Activated CD8-positive, alpha-beta memory T cell treated with anti-CD3 and anti-CD28 coated beads, Interleukin-2, amount 50 U/mL, for 1 hour (primary cell): Measurements from ENCODE around the gene HDAC4.
A peak's percentile ranks its signal among the peaks of the same experiment; 100 is the strongest.
"Not testable (repeated sequence)": the region's sequence is repeated elsewhere in the genome, so short reads cannot be mapped to it uniquely, and the experiment has no call there.

Source experiments
- DNase-seq: peaks from one replicate; pipeline ENCODE4 v3.0.0-alpha.2; 2020; ENCODE audit errors: extremely low read depth

HDAC4 gene

DNA sequence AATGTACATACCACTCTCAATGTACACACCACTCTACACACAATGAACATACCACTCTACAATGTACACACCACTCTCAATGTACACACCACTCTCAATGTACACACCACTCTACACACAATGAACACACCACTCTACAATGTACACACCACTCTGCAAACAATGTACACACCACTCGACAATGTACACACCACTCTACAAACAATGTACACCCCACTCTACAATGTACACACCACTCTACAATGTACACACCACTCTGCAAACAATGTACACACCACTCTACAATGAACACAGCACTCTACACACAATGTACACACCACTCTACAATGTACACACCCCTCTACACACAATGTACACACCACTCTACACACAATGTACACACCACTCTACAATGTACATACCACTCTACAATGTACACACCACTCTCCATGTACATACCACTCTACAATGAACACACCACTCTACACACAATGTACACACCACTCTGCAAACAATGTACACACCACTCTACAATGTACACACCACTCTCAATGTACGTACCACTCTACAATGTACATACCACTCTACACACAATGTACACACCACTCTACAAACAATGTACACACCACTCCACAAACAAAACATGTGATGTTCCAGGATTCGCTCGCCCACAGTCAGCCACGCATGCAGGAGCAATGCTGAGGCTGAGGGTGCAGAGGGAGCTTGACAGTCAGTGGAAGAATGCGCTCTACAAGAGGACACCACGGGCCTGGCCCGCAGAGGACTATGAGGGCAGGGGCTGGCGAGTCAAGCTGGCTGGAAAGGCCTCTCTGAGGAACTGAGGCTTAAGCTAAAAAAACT lies 118.2 kb downstream of the HDAC4 start:
- no peak for DNase-seq

DNA sequence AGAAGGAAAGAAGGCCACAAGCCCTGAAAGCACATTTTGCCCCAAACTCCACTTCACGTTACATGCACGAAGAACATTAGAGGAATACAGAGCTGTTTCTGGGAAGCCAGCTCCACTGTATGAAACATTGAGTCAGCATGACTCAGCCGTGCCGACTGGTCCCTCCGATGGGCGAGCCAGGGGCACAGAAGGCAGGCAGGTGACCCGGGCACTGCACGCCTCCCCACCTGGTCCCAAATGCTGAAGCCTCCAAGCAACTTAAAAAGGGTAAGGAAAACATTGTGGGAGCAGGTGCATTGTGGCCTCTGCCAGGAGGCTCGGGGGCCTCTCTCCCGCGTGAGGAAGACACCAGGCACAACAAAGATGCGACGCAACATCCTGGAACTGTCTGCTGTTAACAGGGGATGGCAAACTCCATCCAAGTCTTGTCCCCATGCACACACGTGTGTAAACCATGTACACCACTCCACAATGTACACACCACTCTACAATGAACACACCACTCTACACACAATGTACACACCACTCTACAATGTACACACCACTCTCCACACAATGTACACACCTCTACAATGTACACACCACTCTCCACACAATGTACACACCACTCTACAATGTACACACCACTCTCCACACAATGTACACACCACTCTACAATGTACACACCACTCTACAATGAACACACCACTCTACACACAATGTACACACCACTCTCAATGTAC lies 120.4 kb downstream of the HDAC4 start:
- DNase-seq, result not testable (repeated sequence)

DNA sequence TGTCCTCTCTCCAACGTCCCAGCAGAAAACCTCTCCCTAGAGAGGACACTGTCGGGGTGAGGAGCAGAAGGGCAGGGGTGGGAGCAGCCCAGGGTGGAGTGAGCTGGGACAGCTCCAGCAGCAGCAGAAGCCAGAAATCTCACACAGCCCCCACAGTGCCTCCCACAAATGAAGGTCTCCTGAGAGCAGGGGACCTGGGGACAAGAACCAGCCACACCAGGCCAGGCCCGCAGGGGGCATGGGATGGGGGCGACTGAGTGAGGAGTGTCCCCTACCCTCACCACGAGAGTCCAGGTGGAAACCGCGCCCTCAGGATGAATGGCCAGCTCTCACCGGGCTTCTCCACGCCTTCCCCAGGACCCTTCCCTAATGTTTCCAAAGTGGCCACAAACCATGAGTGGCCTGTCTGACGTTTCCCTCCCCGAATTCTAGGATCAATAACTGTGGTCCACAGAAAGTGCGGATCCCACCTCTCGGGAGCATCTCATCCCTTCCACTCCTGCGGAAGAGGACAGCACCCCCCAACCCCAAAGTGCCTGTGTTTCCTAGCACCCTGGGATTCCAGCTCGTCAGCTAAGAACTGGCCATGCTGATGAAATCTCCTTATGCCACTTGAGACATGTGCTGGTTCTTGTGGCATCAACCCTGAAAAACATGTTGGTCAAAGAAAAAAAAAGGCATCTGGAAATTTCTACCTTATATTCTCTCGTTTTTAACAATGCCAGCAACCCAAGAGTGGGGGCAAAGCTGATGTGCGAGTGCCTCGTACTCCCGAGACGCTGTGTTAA lies 121.1 kb downstream of the HDAC4 start:
- DNase-seq, result no peak

- no peak for DNase-seq
Measured at GRCh38 chr2:239278941-239279365, 121.9 kb downstream of the HDAC4 start.

DNA sequence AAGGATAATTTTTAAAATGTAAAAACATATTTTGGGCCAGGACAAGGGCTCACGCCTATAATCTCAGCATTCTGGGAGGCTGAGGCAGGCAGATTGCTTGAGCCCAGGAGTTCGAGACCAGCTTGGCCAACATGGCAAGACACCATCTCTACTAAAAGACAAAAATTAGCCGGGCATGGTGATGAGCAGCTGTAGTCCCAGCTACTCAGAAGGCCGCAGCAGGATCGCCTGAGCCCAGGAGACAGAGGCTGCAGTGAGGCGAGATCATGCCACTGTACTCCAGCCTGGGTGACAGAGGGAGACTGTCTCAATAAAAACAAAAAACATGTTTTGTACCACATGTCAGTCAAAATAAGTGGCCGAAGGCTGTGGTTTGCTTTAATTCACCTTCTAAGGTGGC lies 122.5 kb downstream of the HDAC4 start:
- no peak for DNase-seq

DNA sequence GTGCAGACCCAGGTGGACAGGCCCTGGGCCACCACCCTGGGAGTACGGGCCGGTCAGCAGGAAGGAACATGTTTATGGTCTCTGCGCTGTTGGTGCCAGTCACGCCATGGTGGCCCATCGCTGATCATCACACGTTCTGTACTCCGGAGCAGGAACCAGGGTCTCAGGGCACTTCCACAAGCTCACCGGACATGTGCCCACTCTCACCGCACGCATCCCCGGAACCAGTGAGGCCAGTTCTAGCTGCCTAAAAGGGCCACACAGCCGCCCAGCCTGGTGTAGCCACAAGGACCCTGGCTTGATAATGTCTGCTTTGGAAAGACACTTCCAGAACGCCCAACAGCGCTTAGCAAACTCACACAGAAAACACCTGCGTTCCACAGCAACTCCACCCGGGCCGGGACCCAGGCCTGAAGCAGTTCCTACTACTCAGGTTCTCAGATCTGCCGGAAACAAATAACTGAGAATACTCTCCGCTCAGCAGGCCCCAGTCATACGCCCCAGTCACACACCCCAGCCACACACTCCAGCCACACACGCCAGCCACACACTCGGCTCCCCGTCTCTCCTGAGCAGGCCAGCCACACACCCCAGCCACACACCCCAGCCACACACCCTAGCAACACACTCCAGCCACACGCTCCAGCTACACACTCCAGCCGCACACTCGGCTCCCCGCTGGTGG lies 123.3 kb downstream of the HDAC4 start:
- DNase-seq, result no peak

GRCh38 chr2:239276851-239277250 lies 124.0 kb downstream of the HDAC4 start:
- DNase-seq, result no peak

- no peak for DNase-seq
Measured at GRCh38 chr2:239275847-239276831, 124.7 kb downstream of the HDAC4 start.

DNA sequence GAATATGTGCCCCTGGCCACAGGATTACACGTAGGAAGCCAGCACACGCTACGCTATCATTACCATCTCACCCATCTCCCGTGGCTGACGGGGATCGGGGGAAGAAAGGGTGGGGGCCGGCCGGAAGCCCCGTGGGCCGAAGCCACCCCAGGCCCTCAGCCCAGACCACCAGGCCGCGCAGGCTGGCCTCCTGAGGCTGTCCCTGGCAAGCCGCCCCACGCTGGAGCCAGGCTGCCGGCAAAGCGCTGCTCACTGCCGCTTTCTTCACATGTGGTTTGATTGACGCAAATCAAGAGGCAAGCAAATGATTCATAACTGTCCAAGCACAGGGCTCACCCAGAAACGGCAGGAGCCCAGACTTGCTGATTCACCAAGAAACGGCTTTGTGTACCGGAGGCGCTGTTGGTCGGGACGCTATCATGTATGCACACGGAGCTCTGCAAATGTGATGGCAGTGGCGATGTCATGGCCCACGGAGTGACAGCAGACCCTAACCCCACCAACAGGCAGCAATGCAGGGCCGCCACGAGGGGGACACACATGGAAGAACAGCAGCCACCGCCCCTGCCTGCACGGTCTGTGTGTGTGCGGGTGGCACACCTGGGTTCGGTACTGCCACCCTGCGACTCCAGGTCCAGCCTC lies 125.7 kb downstream of the HDAC4 start:
- DNase-seq, result peak; percentile 74

DNA sequence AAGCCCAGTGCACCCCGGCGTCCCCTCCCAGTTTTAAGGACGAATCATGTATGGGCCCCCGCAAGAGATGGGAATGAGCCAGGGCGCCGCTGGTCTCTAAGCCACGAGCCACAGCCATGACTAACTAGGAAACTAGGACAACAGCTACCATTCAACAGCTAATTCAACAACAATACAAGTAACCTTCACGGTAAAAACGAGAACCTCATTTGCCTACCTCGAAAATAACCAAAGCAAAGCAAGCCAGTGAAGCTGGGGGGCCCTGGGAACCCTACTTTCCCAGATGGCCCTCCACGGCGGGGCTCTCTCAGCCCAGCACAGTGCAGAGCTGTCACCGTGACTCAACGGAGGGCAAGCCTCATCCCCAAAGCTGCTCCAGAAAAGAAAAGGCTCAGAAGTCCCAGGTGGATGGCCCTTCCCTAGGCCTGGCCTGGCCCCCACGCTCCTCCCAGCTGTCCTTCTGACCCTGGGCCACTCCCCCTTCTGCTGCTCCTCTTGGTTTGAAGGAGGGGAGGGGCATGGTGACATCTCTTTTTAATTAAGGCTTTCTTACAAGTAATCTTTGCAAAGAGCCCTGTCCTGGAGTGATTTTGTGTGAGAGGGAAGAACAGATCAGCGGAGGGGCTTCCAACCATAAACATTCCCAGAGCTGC lies 126.3 kb downstream of the HDAC4 start:
- no peak for DNase-seq

GRCh38 chr2:239273280-239274234 lies 127.3 kb downstream of the HDAC4 start:
- no peak for DNase-seq

GRCh38 chr2:239272626-239273025 lies 128.2 kb downstream of the HDAC4 start:
- no peak for DNase-seq

- DNase-seq, result no peak
Measured at GRCh38 chr2:239271882-239272281, 128.9 kb downstream of the HDAC4 start.

- no peak for DNase-seq
Measured at GRCh38 chr2:239271471-239271870, 129.3 kb downstream of the HDAC4 start.

DNA sequence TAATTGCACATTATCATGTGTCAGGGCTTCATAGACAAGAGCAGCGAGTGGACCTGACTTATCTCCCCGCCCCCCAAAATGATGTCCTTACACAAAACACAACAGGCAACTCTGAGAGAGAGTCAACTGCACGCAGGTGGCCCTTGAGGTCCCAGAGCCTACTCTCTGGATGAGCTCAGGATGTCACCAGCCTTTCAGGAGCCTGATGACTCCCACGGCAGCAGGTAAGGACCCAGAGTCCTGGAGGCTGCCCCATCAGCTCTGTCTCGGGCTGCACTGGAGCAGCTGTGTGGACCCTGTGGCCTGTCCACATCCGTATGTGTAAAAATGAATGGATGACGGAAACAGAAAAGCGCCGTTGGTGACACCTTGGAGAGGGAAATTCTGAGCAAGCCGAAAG lies 130.9 kb downstream of the HDAC4 start:
- no peak for DNase-seq

DNA sequence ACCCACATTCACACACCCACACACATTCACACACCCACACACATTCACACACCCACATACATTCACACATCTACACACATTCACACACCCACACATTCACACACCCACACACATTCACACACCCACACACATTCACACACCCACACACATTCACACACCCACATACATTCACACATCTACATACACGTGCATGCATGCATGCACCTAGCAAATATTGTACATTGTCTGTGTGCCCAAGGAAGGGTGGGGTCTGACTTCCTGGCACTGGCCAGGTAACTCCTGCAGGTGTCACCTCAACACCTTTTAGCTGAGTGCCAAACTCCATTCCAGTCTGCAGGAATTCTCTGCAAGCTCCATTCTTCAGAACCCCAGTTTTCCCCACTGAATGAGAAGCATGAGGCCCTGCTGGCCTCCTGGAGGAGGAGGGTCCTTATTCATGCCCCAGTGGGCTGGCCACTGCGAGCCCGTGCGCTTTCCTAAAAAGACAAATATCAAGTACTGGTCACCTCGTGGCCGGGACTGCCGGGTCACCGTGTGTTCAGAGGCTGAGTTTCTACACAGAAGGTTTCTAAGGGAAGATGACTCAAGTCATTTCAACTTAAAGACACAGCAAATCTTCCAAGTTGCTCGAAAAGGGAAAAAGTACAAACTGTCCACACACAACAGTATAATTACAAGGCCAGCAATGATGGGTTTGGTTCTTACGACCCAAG lies 131.5 kb downstream of the HDAC4 start:
- DNase-seq, result no peak

DNA sequence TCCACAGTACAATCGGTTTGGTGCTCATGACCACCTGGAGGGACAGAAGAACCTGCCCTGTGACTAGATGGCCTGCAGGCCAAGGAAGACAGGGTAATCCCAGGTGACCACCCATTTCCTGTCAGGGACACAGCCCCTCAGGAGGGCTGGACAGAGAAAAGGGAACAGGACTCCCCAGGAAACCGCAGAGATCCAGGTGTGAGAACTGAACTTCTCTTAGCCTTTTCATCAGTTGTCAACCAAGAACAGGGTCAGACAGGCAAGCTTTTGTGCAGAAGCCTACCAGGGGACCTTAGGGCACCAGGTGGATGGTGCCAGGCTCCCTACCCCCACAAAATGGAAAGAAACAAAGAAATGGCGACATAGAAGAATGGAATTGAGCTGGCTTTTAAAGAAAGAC lies 132.3 kb downstream of the HDAC4 start:
- DNase-seq, result no peak

GRCh38 chr2:239268082-239268481 lies 132.7 kb downstream of the HDAC4 start:
- no peak for DNase-seq
